GM19193 (cell line): Measurements from ENCODE around the gene TBCD.

ENCODE experiments used
- POLR2A ChIP-seq: IDR thresholded peaks from 4 replicates; pipeline ENCODE4 v1.6.1; 2011; ENCODE audit not compliant: insufficient read depth, insufficient read length; ENCODE audit errors: extremely low read depth

Gene TBCD

GRCh38 chr17:82927661-82928601 is 176.1 kb downstream of the TBCD start:
- no peak for TF ChIP-seq POLR2A

- TF ChIP-seq POLR2A = no peak
Observed at GRCh38 chr17:82929011-82929622, 177.3 kb downstream of the TBCD start.

GRCh38 chr17:82929676-82930042 is 177.8 kb downstream of the TBCD start:
- TF ChIP-seq POLR2A = no peak

- TF ChIP-seq POLR2A = no peak
Observed at GRCh38 chr17:82930043-82930923, 178.4 kb downstream of the TBCD start.

- TF ChIP-seq POLR2A = no peak
Observed at GRCh38 chr17:82930924-82931698, 179.2 kb downstream of the TBCD start.

GRCh38 chr17:82931699-82932517 is 180.0 kb downstream of the TBCD start:
- no peak for TF ChIP-seq POLR2A

GRCh38 chr17:82932518-82933310 is 180.8 kb downstream of the TBCD start:
- no peak for TF ChIP-seq POLR2A

GRCh38 chr17:82933911-82934310 is 182.0 kb downstream of the TBCD start:
- no peak for TF ChIP-seq POLR2A

- TF ChIP-seq POLR2A = no peak
Observed at GRCh38 chr17:82935966-82936767, 184.3 kb downstream of the TBCD start.

- no peak for TF ChIP-seq POLR2A
Observed at GRCh38 chr17:82936768-82937171, 184.9 kb downstream of the TBCD start.

- no peak for TF ChIP-seq POLR2A
Observed at GRCh38 chr17:82937411-82938371, 185.8 kb downstream of the TBCD start.
